ENCODE results near the gene CEACAM19.

DNA sequence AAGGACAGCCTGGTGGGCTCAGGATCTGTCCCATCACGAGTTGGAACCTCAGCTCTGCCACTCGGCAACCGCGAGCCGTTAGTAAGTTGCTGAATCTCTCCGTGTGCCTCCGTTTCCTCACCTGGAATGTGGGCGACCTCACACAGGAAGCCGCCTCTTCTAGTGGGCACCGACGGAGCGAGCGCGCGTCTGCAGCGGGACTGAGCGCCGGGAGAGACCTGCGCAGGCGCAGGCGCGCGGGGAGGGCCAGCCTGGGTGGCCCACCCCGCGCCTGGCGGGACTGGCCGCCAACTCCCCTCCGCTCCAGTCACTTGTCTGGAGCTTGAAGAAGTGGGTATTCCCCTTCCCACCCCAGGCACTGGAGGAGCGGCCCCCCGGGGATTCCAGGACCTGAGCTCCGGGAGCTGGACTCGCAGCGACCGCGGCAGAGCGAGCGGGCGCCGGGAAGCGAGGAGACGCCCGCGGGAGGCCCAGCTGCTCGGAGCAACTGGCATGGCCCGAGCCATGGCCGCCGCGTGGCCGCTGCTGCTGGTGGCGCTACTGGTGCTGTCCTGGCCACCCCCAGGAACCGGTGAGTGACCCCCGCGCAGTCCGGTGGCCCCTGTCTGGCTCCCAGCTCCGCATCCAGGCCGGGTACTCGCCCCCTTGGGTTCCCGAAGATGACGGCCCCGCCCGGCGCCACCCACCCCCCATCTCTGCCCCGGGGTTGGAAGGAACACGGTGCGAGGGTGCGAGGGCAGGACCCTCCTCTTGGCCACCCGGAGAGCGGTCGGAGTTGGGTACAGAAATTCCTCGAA, 27.5 kb upstream of the CEACAM19 start, which contains the start of gene PVR:
- TF ChIP-seq, protein P1, sequence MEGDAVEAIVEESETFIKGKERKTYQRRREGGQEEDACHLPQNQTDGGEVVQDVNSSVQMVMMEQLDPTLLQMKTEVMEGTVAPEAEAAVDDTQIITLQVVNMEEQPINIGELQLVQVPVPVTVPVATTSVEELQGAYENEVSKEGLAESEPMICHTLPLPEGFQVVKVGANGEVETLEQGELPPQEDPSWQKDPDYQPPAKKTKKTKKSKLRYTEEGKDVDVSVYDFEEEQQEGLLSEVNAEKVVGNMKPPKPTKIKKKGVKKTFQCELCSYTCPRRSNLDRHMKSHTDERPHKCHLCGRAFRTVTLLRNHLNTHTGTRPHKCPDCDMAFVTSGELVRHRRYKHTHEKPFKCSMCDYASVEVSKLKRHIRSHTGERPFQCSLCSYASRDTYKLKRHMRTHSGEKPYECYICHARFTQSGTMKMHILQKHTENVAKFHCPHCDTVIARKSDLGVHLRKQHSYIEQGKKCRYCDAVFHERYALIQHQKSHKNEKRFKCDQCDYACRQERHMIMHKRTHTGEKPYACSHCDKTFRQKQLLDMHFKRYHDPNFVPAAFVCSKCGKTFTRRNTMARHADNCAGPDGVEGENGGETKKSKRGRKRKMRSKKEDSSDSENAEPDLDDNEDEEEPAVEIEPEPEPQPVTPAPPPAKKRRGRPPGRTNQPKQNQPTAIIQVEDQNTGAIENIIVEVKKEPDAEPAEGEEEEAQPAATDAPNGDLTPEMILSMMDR (IDR thresholded peaks at IDR 0.05): peak in 1 of 12 donors; percentile 20
- TF ChIP-seq POLR2A (IDR thresholded peaks at IDR 0.05): peak in 1 of 2 donors; percentile 86

Measured in heart left ventricle (tissue), 13 donors.